GM19324 (cell line): Measurements from ENCODE around the gene TMEM141.

Experiments
- ATAC-seq: cut with Tn5 transposase; IDR thresholded peaks from one replicate; pipeline ENCODE4 v1.9.1; 2021; ENCODE audit warnings: mild to moderate bottlenecking, moderate library complexity; ENCODE audit not compliant: unreplicated experiment, low FRiP score

TMEM141 gene

GRCh38 chr9:136807281-136808074, 16.3 kb downstream of the TMEM141 start, which contains the start of gene RABL6:
RABL6 (plus strand) TSS chr9:136807948; CDS start chr9:136808197, 249 bp downstream.
- peak; percentile 85 for ATAC-seq

DNA sequence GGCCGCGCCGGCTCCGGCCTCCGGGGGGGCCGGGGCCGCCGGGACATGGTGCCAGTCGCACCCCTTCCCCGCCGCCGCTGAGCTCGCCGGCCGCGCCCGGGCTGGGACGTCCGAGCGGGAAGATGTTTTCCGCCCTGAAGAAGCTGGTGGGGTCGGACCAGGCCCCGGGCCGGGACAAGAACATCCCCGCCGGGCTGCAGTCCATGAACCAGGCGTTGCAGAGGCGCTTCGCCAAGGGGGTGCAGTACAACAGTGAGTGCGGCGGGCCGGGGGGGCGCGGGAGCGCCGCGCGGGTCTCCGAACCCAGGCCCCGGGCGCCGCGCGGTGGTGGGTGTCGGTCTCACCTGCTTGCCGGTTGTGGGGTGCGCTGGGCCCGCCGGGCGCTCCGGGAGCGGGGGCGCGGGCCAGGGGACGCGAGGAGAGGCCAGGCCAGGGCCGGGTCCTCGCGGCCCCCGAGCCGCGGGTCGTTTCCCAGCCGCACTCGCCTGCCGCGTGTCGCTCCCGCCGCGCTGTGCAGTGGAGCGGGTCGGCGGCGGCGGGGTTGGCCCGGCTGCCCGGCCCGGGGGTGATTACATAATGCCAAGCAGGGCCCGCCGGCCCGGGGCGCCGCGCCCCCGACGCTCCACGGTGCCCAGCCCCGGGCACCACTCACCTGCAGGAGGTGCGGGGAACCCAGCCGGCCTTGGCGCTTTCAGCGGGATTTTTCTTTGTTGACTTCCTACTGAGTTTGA, 17.1 kb downstream of the TMEM141 start:
- ATAC-seq = peak; percentile 37

GRCh38 chr9:136808806-136809158, 17.6 kb downstream of the TMEM141 start:
- no peak for ATAC-seq

DNA sequence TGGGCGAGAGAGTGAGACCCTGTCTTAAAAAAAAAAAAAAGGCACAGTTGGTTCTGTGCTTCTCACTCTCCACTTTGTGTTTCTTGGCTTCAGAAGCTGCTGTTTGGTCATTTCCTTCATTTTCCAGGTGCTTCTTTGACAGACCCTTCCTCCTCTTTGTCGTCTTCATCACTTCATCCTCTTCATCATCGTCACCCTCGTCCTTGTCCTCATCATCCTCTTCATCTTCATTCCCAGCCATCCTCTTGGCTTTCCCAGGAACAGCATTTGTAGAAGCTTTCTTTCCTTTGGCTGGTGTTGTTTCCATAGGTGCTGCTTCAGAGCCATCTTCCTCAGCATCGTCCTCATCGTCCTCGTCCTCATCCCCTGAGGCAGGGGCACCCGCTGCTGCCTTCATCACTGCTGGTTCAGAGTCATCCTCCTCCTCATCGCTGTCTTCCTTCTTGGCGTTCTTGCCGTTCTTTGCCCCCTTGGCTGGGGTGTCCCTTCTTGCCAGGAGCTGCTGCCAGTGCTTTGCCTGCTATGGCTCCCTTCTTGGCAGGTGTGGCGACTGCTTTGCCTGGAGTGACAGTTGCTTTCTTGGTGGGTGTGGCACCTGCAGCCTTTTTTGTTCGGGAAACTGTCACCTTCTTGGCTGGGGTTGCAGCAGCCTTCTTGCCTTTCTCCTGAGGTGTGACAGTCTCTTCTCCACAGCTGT, 23.7 kb downstream of the TMEM141 start:
- ATAC-seq = no peak

GRCh38 chr9:136815422-136815782, 24.3 kb downstream of the TMEM141 start:
- no peak for ATAC-seq

DNA sequence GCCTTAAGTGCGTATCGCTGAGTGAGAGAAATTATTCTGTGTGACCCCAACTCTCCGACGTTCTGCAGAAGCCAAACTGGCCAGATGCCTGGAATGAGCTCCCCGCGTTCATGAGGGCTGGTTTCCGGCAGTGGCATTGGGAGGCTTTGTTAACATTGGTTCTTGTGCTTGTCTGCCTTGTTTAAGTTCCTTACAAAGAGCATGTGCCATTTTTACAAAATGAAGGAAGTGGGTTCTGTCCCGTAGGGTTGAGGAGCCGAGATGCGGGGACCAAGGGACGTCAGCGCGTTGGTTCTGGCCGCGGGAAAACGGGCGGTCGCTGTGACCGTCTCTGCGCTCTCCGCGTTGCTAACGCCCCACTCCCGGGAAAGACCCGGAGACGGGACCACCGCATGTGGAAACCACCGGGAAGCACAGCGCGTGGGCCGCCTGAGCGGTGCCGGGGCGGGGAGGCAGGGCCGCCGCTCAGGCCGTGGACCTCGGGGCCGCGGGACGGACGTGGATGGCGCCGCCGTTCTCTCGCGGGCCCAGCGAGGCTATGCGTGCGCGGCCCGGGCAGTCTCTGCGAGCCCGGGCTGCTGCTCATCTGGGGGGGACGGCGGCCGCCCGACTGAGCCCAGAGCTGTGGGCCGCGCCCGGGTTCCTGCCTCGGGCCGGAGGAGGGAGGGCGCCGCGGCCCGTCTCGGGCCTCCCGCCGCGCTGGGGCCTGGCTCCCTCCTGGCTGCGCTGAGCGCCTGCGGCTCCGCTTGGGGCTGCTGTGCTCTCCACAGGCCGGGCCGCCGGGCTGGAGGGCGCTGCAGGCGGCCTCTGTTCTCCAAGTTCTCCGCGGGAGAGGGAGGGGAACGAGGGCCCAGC, 30.1 kb downstream of the TMEM141 start:
- no peak for ATAC-seq

- ATAC-seq = no peak
Measured at GRCh38 chr9:136821826-136822544, 30.8 kb downstream of the TMEM141 start.

GRCh38 chr9:136823136-136824046, 32.2 kb downstream of the TMEM141 start:
- ATAC-seq = no peak

GRCh38 chr9:136824496-136825225, 33.5 kb downstream of the TMEM141 start:
- ATAC-seq = no peak

GRCh38 chr9:136825295-136826187, 34.4 kb downstream of the TMEM141 start:
- no peak for ATAC-seq

DNA sequence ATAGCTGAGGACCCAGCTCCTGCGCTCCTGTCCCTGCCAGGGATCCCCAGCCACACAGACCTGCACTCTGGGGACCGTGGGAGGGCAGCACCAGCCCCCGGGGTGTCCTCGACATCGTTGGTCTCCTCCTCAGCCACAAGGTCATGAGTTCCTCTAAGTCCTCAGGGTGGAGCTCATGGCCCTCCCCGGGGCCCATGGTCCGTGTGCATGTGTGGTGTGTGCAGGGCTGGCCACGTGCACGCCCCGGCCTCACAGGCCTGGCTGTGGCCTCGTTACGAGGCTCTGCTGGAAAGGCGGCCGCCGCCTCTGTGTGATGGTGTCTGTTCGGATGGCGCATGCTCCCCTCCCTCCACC, 35.0 kb downstream of the TMEM141 start:
- no peak for ATAC-seq

GRCh38 chr9:136826703-136827582, 35.8 kb downstream of the TMEM141 start:
- ATAC-seq = no peak

DNA sequence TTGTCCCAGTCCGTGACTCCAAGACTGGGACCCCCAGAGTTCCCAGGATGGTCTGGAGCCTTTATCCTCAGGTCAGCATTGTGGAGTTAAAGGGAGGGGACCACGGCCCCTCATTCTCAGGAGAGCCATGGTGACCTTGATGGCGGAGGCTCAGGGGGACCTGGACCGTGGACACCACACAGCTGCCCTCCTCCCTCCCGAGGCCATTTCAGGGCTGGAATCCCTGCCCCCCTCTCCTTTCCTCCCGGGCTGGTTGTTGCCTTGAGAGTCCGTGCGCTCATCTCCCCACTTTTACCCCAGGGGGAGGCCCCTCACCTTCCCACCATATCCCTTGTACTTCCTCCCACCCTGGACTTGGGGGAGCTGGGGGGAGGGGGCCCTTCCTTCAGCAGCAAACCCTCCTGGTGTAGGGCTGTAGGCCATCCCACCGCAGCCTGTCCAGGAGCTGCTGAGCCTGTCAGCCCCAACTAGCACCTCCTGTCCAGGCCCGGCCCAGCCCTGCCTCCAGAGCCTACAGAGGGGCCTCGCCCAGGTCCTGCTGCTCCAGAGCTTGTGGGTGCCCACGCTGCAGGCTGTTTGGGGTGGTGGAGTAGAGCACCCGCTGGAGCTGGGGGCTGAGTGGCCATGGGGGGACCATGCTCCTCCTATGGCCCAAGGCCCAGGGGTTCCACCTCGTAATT, 36.8 kb downstream of the TMEM141 start:
- no peak for ATAC-seq

DNA sequence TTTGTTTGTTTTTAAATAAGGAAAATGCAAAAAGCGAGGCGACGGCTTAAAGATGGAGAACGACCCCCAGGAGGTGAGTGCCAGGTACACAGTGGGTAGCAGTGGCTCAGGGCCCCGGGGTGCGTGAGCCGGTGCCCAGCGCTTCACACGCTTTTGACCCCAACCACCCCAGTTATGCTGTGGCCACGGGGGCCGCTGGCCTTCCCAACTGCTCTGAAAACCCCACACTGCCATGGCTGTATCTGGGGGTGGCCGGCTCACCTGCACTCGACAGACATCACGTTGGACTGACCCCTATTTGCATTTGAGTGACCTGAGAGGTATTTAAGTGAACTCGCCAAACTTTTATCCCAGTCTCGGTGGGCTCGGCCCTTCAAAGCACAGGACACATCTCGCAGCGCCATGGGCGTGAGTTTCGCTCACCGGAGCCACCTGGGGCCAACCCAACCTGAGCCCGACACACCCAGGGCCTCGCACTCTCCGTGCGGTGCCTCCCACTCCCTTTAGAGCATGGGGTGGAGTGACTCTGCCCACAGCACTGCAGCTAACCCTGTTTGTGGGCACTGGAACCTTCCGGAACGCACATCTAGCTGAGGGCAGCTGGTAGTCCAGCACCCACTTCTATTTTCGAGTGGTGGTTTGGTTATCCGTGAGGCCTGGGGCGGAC, 37.5 kb downstream of the TMEM141 start:
- no peak for ATAC-seq

DNA sequence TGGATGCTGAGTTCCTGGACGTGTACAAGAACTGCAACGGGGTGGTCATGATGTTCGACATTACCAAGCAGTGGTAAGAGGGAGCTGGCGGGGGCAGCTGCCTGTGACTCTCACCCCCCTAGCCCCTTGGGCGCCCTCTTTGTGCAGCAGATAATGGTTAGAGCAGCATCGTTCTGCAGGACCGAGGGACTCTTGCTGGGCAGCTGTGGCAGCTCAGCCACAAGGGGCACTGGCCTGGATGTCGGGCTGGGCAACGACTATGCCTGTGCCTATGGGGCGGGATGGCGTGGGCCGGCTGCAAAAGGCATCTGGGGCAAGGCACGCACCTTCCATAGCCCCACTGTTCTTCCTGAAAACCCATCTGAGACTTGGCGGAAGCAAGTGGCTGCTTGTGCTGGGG, 38.3 kb downstream of the TMEM141 start:
- ATAC-seq = no peak
